Ascending aorta (tissue), 2 donors: ENCODE measurements around the gene FLT3LG. TPM values are rescaled to one million over a fixed set of nuclear protein-coding genes. Genes with fewer than 3 reads are reported as not detected.
A peak's percentile ranks its signal among the peaks of the same experiment; 100 is the strongest.

Experiments
- DNase-seq, 2 donors: peaks; one replicate each; pipeline ENCODE4 v3.0.0-alpha.2; 2019; ENCODE audit warnings: low spot score in 2 of 2
- H3K27ac ChIP-seq, 2 donors: fragments of 200-600 bp; sonication (generic); one replicate each; pipeline ENCODE4 v1.5.1; 2016 to 2017; ENCODE audit warnings: mild to moderate bottlenecking in 1 of 2
- H3K27me3 ChIP-seq: fragments of 200-600 bp; sonication (generic); one replicate; pipeline ENCODE4 v1.5.1; 2017
- H3K36me3 ChIP-seq, 2 donors: fragments of 200-600 bp; sonication (generic); one replicate each; pipeline ENCODE4 v1.5.1; 2016
- H3K4me1 ChIP-seq, 2 donors: fragments of 200-600 bp; sonication (generic); one replicate each; pipeline ENCODE4 v1.5.1; 2016 to 2017; ENCODE audit warnings: mild to moderate bottlenecking in 1 of 2
- H3K4me3 ChIP-seq, 2 donors: fragments of 200-600 bp; sonication (generic); one replicate each; pipeline ENCODE4 v1.5.1; 2016 to 2017; ENCODE audit warnings: mild to moderate bottlenecking in 1 of 2
- H3K9me3 ChIP-seq, 2 donors: fragments of 200-600 bp; sonication (generic); one replicate each; pipeline ENCODE4 v1.5.1; 2016
- intact Hi-C: fragments of 100-400 bp; cut with DNase I; formaldehyde crosslinking; loops from one replicate; pipeline ENCODE4 v1.15.1; 2023
- total RNA-seq: library from RNA; depleted of rRNA; stranded (reverse); fragments of >200 nt; gene quantifications from one replicate; pipeline ENCODE4 v1.1.0, GENCODE V29; 2016
- TF ChIP-seq, protein P1 (sequence below), 3 experiments: fragments of 200-600 bp in 2 of 3; fragments of 450-650 bp in 1 of 3; sonication (generic) in 2 of 3; IDR thresholded peaks; one replicate each; pipeline ENCODE4 v1.5.1; 2016 to 2019; ENCODE audit warnings: antibody characterized with exemption in 3 of 3, mild to moderate bottlenecking in 1 of 3, moderate library complexity in 1 of 3

The FLT3LG gene
- total RNA-seq, 1 donor from 2014 or later: 37.3 TPM

DNA sequence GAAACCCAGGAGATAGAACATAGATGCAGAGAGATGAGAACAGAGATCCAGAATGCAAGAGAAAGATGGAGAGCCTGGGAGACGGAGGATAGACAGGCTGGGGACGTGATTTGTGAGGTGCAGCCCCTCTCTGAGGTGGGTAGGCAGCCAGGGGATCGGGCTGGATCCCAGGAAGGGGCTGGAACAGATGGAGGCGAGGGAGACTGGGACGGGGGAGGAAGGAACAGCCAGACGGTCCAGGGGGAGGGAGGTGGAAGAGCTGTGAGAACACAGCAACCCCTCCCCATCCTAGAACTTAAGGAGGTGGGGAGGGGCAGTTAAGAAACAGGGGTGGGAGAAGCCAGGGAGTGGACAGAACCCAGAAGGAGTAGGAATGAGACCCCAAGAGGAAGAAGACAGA, 35.8 kb upstream of the FLT3LG start:
- no peaks in the 10 kb centered on the region for H3K4me1 ChIP-seq
- TF ChIP-seq, protein P1, sequence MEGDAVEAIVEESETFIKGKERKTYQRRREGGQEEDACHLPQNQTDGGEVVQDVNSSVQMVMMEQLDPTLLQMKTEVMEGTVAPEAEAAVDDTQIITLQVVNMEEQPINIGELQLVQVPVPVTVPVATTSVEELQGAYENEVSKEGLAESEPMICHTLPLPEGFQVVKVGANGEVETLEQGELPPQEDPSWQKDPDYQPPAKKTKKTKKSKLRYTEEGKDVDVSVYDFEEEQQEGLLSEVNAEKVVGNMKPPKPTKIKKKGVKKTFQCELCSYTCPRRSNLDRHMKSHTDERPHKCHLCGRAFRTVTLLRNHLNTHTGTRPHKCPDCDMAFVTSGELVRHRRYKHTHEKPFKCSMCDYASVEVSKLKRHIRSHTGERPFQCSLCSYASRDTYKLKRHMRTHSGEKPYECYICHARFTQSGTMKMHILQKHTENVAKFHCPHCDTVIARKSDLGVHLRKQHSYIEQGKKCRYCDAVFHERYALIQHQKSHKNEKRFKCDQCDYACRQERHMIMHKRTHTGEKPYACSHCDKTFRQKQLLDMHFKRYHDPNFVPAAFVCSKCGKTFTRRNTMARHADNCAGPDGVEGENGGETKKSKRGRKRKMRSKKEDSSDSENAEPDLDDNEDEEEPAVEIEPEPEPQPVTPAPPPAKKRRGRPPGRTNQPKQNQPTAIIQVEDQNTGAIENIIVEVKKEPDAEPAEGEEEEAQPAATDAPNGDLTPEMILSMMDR (IDR thresholded peaks at IDR 0.05): no peak
- H3K9me3 ChIP-seq: no peaks in the 10 kb centered on the region
- intact Hi-C loops: no loop called here
- H3K27me3 ChIP-seq: peaks cover 33% of the 10 kb centered on the region
- no peak for DNase-seq
- H3K36me3 ChIP-seq: no peaks in the 10 kb centered on the region
- no peak overlapping the region for H3K4me3 ChIP-seq
- no peak overlapping the region for H3K27ac ChIP-seq

DNA sequence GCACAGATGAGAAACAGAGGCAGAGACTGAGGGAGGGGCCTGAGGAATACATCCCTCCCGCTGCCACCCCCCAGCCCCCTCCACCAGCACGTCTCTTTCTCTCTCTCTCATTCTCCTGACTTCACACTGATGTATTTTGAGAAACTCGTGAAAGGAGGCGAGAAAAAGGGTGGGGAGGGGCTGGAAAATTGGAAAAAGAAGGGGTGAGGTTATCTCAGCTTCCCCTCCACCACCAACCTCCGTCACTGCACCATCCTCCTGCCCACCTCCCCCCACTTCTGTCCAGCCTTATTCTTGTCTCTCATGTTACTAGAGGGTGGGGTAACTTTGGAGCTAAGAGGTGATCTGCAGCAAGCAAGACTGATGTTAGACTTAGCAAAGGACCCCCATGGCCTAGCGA, 34.2 kb upstream of the FLT3LG start:
- Histone ChIP-seq H3K4me1 (no peaks in the 10 kb centered on the region), H3K36me3 (no peaks in the 10 kb centered on the region), H3K27ac (no peak overlapping the region), H3K27me3 (peaks cover 21% of the 10 kb centered on the region), H3K4me3 (no peak overlapping the region), H3K9me3 (no peaks in the 10 kb centered on the region)
- intact Hi-C loops: no loop called here
- DNase-seq: no peak
- TF ChIP-seq, protein P1 (IDR thresholded peaks at IDR 0.05): no peak

DNA sequence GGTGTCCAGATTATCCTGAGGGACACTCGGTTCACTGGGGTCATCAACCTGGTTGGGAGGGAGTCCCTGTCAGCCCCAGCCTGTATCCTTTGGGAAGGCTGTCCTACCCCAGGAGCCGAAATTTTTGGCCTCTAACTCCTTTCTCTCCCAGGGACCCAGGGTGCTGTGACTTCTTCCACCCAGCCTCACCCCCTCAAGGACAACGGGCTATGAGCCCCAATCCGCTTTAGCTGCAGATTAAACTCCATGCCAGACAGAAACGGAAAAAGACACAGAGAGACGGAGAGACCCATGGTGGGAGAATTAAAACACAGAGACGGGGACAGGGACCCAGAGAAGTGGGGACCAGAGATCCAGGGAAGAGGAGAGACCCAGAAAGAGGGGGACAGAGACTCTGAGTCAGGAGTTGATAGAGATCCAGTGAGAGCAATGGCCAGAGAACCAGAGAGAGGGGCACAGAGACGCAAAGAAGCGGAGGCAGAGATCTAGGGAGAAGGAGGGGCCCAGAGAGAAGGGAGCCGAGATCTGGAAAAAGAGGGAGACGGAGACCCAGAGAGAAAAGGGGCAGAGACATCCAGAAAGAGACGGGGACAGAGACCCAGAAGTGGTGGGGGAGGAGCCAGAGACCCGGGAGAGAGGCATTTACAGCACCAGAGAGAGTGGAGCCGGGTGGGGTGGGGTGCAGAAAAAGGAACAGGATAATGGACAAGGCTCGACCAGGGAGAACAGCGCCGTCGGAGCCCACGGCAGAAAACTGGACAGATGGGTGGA, 33.4 kb upstream of the FLT3LG start:
- TF ChIP-seq, protein P1 (IDR thresholded peaks at IDR 0.05): no peak
- Histone ChIP-seq H3K27me3 (peaks cover 21% of the 10 kb centered on the region), H3K9me3 (no peaks in the 10 kb centered on the region)

DNA sequence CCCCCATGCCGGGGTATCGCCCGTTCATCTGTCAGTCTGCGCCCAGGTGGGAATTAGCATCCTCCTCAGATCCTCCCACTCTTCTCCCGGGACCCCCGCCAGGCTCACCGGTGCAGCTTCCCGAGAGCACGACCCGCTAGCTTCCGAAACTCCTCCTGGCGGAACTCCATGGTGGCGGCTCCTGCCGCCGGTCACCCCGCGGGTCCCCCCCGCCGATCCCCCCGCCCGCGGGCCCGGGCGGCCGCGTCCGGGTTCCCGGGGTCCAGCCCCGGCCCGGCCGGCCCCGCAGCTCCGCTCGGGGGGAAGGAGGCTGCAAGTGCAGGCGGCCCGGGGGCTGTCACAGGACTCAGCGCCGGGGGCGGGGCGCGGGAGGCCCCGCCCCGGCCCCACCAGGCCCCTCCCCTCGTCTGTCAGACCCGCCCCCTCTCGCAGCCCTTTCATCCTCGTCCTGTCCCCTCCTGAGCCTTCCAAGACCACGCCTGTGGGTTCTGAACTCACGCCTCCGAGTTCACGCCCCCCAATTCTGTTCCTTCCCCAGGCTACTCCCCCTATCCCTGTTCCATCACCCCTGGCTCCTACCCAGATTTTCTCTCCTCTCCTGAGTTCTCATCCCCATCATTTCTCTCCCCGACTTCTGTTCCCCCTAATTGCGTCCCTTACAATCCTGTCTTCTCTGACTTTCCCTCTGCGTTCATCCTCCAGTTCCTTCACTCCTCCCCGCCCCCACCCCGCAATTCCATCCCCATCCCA, 32.6 kb upstream of the FLT3LG start, which contains the start of gene SLC17A7:
TSS of gene SLC17A7 (minus strand) at position 318 of the 750 bp plus-strand sequence. CDS start at position 170, 148 bp downstream.
- TF ChIP-seq, protein P1 (IDR thresholded peaks at IDR 0.05): no peak
- Histone ChIP-seq H3K9me3 (no peaks in the 10 kb centered on the region), H3K4me3 (peak within 1 kb of the TSS; percentile 42 to 75), H3K27me3 (peaks cover 17% of the 10 kb centered on the region), H3K27ac (peak within 1 kb of the TSS; percentile 36 to 66), H3K4me1 (no peaks in the 10 kb centered on the region), H3K36me3 (no peaks in the 10 kb centered on the region)
- intact Hi-C loops: no loop called here
- peak in 1 of 2 donors; percentile 78 for DNase-seq

More for the DNA sequence above, 33.4 kb upstream of the FLT3LG start:
- no peaks in the 10 kb centered on the region for H3K4me1 ChIP-seq
- DNase-seq: no peak
- no peak overlapping the region for H3K27ac ChIP-seq
- H3K4me3 ChIP-seq: peak overlapping the region; percentile 42 to 75
- intact Hi-C loops: no loop called here
- no peaks in the 10 kb centered on the region for H3K36me3 ChIP-seq

DNA sequence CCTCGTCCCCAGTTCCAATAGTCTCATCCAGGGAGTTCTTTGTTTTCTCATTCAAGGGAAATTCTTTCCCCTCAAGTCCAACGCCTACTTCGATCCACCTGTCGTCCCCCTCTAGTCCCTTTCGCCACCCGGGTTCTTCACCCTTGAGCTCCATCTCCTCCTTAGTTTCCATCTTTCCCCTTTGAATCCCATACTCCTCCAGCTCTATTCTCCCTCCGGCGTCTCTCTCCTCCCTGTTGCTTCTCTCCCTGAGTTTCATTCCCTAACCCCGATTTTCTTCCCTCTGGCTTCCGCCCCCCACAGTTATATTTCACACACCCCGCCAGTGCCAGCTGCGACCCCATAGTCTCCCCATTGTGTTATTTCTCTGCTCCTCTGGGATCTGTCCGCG, 32.1 kb upstream of the FLT3LG start:
- Histone ChIP-seq H3K4me3 (peak overlapping the region in 1 of 2 donors; percentile 75), H3K9me3 (no peaks in the 10 kb centered on the region), H3K36me3 (peaks cover 0 to 3% of the 10 kb centered on the region in 2 donors), H3K27ac (peak overlapping the region in 1 of 2 donors; percentile 36), H3K27me3 (peaks cover 14% of the 10 kb centered on the region), H3K4me1 (no peaks in the 10 kb centered on the region)
- intact Hi-C loops: loop anchor here (2.0 kb wide), 1 partner anchor 215 kb away; no protein-coding TSS in a partner anchor
- DNase-seq: no peak
- TF ChIP-seq, protein P1 (IDR thresholded peaks at IDR 0.05): no peak
